Nephron progenitor cell (in vitro differentiated cells): Measurements from ENCODE around the gene MEIOB.
A peak's percentile ranks its signal among the peaks of the same experiment; 100 is the strongest.
"Not testable (repeated sequence)": the region's sequence is repeated elsewhere in the genome, so short reads cannot be mapped to it uniquely, and the experiment has no call there.

Experiments
- DNase-seq: peaks from one replicate; pipeline ENCODE4 v3.0.0; 2021
- H3K27ac Mint-ChIP-seq: 2 replicates; pipeline ENCODE4 v1.8.0; 2021; ENCODE audit warnings: mild to moderate bottlenecking, moderate library complexity, mixed read lengths
- H3K27me3 Mint-ChIP-seq: 2 replicates; pipeline ENCODE4 v1.8.0; 2021; ENCODE audit warnings: mild to moderate bottlenecking, low read depth, mixed read lengths; ENCODE audit not compliant: poor library complexity
- H3K36me3 Mint-ChIP-seq: 2 replicates; pipeline ENCODE4 v1.8.0; 2021; ENCODE audit warnings: low read depth, mixed read lengths
- H3K4me1 Mint-ChIP-seq: 2 replicates; pipeline ENCODE4 v1.8.0; 2021; ENCODE audit warnings: mixed read lengths
- H3K4me3 Mint-ChIP-seq: 2 replicates; pipeline ENCODE4 v1.8.0; 2021; ENCODE audit warnings: mild to moderate bottlenecking, moderate library complexity, mixed read lengths
- H3K9me3 Mint-ChIP-seq: 2 replicates; pipeline ENCODE4 v1.8.0; 2021; ENCODE audit warnings: mild to moderate bottlenecking, moderate library complexity, mixed read lengths
- CTCF ChIP-seq: fragments of 200-600 bp; sonication (generic); IDR thresholded peaks from 2 replicates; pipeline ENCODE4 v1.5.0; 2021; ENCODE audit warnings: antibody characterized with exemption

Gene MEIOB

GRCh38 chr16:1871974-1872635 is at the start of gene MEIOB:
Gene MEIOB, minus strand, starts transcription at chr16:1872164. Its CDS starts 3,989 bp downstream, at chr16:1868175.
- TF ChIP-seq CTCF = no peak
- H3K9me3 Mint-ChIP-seq = peaks cover 7% of the 10 kb centered on the region
- DNase-seq = peak; percentile 70
- peaks cover 18% of the 10 kb centered on the region for H3K4me1 Mint-ChIP-seq
- H3K27ac Mint-ChIP-seq = no peak within 1 kb of the TSS
- H3K27me3 Mint-ChIP-seq = peaks cover 87% of the 10 kb centered on the region
- H3K36me3 Mint-ChIP-seq = peaks cover 5% of the 10 kb centered on the region
- H3K4me3 Mint-ChIP-seq = peak within 1 kb of the TSS; percentile 73

GRCh38 chr16:1920727-1921171 is 48.8 kb upstream of the MEIOB start:
- DNase-seq = peak; percentile 81
- peaks cover 77% of the 10 kb centered on the region for H3K27me3 Mint-ChIP-seq
- no peaks in the 10 kb centered on the region for H3K9me3 Mint-ChIP-seq
- peak overlapping the region; percentile 15 for H3K4me3 Mint-ChIP-seq
- no peak for TF ChIP-seq CTCF
- H3K36me3 Mint-ChIP-seq = no peaks in the 10 kb centered on the region
- H3K4me1 Mint-ChIP-seq = peaks cover 51% of the 10 kb centered on the region
- no peak overlapping the region for H3K27ac Mint-ChIP-seq

- Mint-ChIP-seq H3K4me1 (peaks cover 52% of the 10 kb centered on the region), H3K27me3 (peaks cover 83% of the 10 kb centered on the region), H3K4me3 (peak overlapping the region; percentile 15)
- not testable (repeated sequence) for DNase-seq, H3K36me3 Mint-ChIP-seq, H3K9me3 Mint-ChIP-seq, H3K27ac Mint-ChIP-seq
These were observed 48.2 kb upstream of the MEIOB start for GRCh38 chr16:1920122-1920521.

GRCh38 chr16:1919327-1919998 is 47.5 kb upstream of the MEIOB start:
- no peak for DNase-seq
- H3K4me3 Mint-ChIP-seq = no peak overlapping the region
- H3K9me3 Mint-ChIP-seq = no peaks in the 10 kb centered on the region
- H3K36me3 Mint-ChIP-seq = no peaks in the 10 kb centered on the region
- no peak for TF ChIP-seq CTCF
- H3K27ac Mint-ChIP-seq = no peak overlapping the region
- peaks cover 90% of the 10 kb centered on the region for H3K27me3 Mint-ChIP-seq
- peaks cover 53% of the 10 kb centered on the region for H3K4me1 Mint-ChIP-seq

- TF ChIP-seq CTCF = no peak
- Mint-ChIP-seq H3K27ac (no peak within 1 kb of the TSS), H3K9me3 (no peaks in the 10 kb centered on the region), H3K4me1 (peaks cover 54% of the 10 kb centered on the region), H3K27me3 (peaks cover 95% of the 10 kb centered on the region), H3K36me3 (no peaks in the 10 kb centered on the region), H3K4me3 (peak within 1 kb of the TSS; percentile 20)
- DNase-seq = peak; percentile 67
These were observed 46.7 kb upstream of the MEIOB start, which contains the start of gene HS3ST6 for GRCh38 chr16:1918351-1919326. Gene HS3ST6, minus strand, starts transcription at chr16:1918415. Its CDS starts 92 bp downstream, at chr16:1918323.
